ENCODE measurements around the gene KIRREL3. TPM values are rescaled to one million over a fixed set of nuclear protein-coding genes. Genes with fewer than 3 reads are reported as not detected.
A peak's percentile ranks its signal among the peaks of the same experiment; 100 is the strongest.

KIRREL3 gene
- total and polyA plus RNA-seq, 2 of the 4 experiments (the other 2 are of a cell fraction) = 10.9 to 15.9 TPM

- Histone ChIP-seq H4K20me1 (ENCODE audit: insufficient read depth, low read length) (no peaks in the 10 kb centered on the region; the same call in 1 of the 2 replicates), H3K23ac (ENCODE audit: low read depth, low read length) (no peak overlapping the region), H2AFZ (replicated peaks; ENCODE audit: low read length, poor library complexity) (peak overlapping the region; percentile 8), H4K8ac (ENCODE audit: low read depth in 2 of 2, low read length in 2 of 2) (no peak overlapping the region), H3K79me1 (ENCODE audit: low read depth in 1 of 2, low read length in 2 of 2) (peaks cover 0 to 3% of the 10 kb centered on the region in 2 experiments; a peak in 1 of 4 replicates), H3K4me3 (ENCODE audit: insufficient read depth, low read depth, low read length) (no peak overlapping the region), H3K4me1 (ENCODE audit: control insufficient read depth, insufficient read depth, low read length) (peaks cover 7% of the 10 kb centered on the region; the same call in 1 of the 2 replicates), H3K4me2 (ENCODE audit: low read depth, low read length) (no peak overlapping the region), H2AK9ac (replicated peaks; ENCODE audit: low read depth, low read length, poor library complexity) (no peak overlapping the region), H3K27me3 (ENCODE audit: control insufficient read depth, insufficient read depth, low read length) (no peaks in the 10 kb centered on the region), H3K4ac (ENCODE audit: low read depth, low read length) (no peak overlapping the region), H3K18ac (ENCODE audit: low read depth, low read length) (no peak overlapping the region), H2BK15ac (ENCODE audit: low read depth, low read length) (no peak overlapping the region), H3K36me3 (ENCODE audit: control insufficient read depth, insufficient read depth, low read length) (no peaks in the 10 kb centered on the region), H2BK5ac (ENCODE audit: low read depth, low read length, poor library complexity, severe bottlenecking) (no peak overlapping the region), H2BK120ac (ENCODE audit: low read depth, low read length) (no peak overlapping the region), H3K56ac (ENCODE audit: extremely low read depth, insufficient read depth, low read length) (no peak overlapping the region), H4K91ac (ENCODE audit: insufficient read depth, low read depth, low read length) (no peak overlapping the region), H3K9me1 (ENCODE audit: insufficient read depth, low read length) (peaks cover 10% of the 10 kb centered on the region), H4K5ac (ENCODE audit: low read depth, low read length) (no peak overlapping the region), H3K27ac (ENCODE audit: insufficient read depth, low read length) (no peak overlapping the region), H3K9ac (ENCODE audit: low read depth, low read length) (no peak overlapping the region), H2AK5ac (ENCODE audit: low read depth, low read length) (no peak overlapping the region), H3K14ac (replicated peaks; ENCODE audit: low read depth, low read length) (no peak overlapping the region), H2BK20ac (ENCODE audit: low read depth, low read length) (no peak overlapping the region), H3K9me3 (ENCODE audit: control insufficient read depth, insufficient read depth, low read length) (no peaks in the 10 kb centered on the region)
- dilution Hi-C loops (cut with HindIII; ENCODE audit: low sequenced_read_pairs, unreplicated experiment) = no loop called here
- CTCF ChIA-PET = no interaction called here
- POLR2A ChIA-PET (ENCODE audit: unreplicated experiment) = no interaction called here
- 83% methylated on average over 2 of the region's 5 CpGs; no CpG with 5 or more reads in 1 of the 2 experiments for whole genome bisulfite sequencing, 2 experiments (ENCODE audit: extremely low coverage in 2 of 2, insufficient read length in 1 of 2)
- ATAC-seq (ENCODE audit: low read depth) (peak; percentile 34), DNase-seq (no peak)
- in situ Hi-C loops (cut with MboI; ENCODE audit: low sequenced_read_pairs) = loop anchor here (25.0 kb wide), 2 partner anchors 391 to 634 kb away; partner anchors contain the start of gene DCPS
- BruUV-seq (replicated peaks) = no TSS peak
- TF ChIP-seq, protein P1, sequence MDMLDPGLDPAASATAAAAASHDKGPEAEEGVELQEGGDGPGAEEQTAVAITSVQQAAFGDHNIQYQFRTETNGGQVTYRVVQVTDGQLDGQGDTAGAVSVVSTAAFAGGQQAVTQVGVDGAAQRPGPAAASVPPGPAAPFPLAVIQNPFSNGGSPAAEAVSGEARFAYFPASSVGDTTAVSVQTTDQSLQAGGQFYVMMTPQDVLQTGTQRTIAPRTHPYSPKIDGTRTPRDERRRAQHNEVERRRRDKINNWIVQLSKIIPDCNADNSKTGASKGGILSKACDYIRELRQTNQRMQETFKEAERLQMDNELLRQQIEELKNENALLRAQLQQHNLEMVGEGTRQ (IDR thresholded peaks at IDR 0.05; ENCODE audit: low read depth, low read length) = no peak
- intact Hi-C loops (cut with micrococcal nuclease) = no loop called here
Measured at GRCh38 chr11:126702987-126703386, 297.6 kb downstream of the KIRREL3 start.

Measured in IMR-90 (cell line).